CD14-positive monocyte (primary cell): Measurements from ENCODE around the gene HEXA. TPM values are rescaled to one million over a fixed set of nuclear protein-coding genes. Genes with fewer than 3 reads are reported as not detected.

Experiments
- DNase-seq, 3 donors: peaks; one replicate each; pipeline ENCODE4 v3.0.0-alpha.2; 2011 to 2022
- H2AFZ ChIP-seq: 2 replicates; pipeline ENCODE4 v1.6.0; 2012; ENCODE audit warnings: mild to moderate bottlenecking, low read depth, low read length, inconsistent platforms; ENCODE audit not compliant: insufficient read depth, poor library complexity, severe bottlenecking
- H3K27ac ChIP-seq, 2 donors: 1 replicate in 1 of 2; 2 replicates in 1 of 2; pipeline ENCODE4 v1.5.1; 2012 to 2013; ENCODE audit warnings: low read length in 2 of 2, control low read depth in 1 of 2, inconsistent platforms in 1 of 2, low read depth in 1 of 2, mild to moderate bottlenecking in 1 of 2
- H3K27me3 ChIP-seq, 2 donors: one replicate each; pipeline versions ENCODE4 v1.6.0 to v1.6.1; 2011 to 2013; ENCODE audit warnings: low read length in 2 of 2; ENCODE audit not compliant: control insufficient read depth in 2 of 2, insufficient read depth in 2 of 2
- H3K36me3 ChIP-seq, 2 donors: replicated peaks in 1 of 2; 1 replicate in 1 of 2; 2 replicates in 1 of 2; pipeline versions ENCODE4 v1.5.1 to v1.6.1; 2012 to 2013; ENCODE audit warnings: low read length in 2 of 2, control low read depth in 1 of 2, inconsistent platforms in 1 of 2, mild to moderate bottlenecking in 1 of 2; ENCODE audit not compliant: insufficient read depth in 2 of 2, control insufficient read depth in 1 of 2
- H3K4me1 ChIP-seq, 2 donors: 1 replicate in 1 of 2; 2 replicates in 1 of 2; pipeline versions ENCODE4 v1.5.1 to v1.6.1; 2012 to 2013; ENCODE audit warnings: low read length in 2 of 2, control low read depth in 1 of 2, inconsistent platforms in 1 of 2, mild to moderate bottlenecking in 1 of 2, moderate library complexity in 1 of 2; ENCODE audit not compliant: insufficient read depth in 2 of 2, control insufficient read depth in 1 of 2
- H3K4me2 ChIP-seq: replicated peaks from 2 replicates; pipeline ENCODE3; 2012; ENCODE audit warnings: low read length, moderate library complexity, mild to moderate bottlenecking; ENCODE audit not compliant: poor library complexity, severe bottlenecking; ENCODE audit errors: extremely low read depth
- H3K4me3 ChIP-seq, 3 experiments: fragments of 200-600 bp in 1 of 3; sonication (generic) in 1 of 3; replicated peaks in 1 of 3; 1 replicate in 2 of 3; 2 replicates in 1 of 3; pipeline ENCODE4 v1.5.1; 2011 to 2013; ENCODE audit warnings: low read length in 3 of 3, mild to moderate bottlenecking in 3 of 3, control low read depth in 2 of 3, low read depth in 2 of 3, inconsistent platforms in 1 of 3, moderate library complexity in 1 of 3
- H3K79me2 ChIP-seq: 2 replicates; pipeline ENCODE4 v1.6.0; 2012; ENCODE audit warnings: mild to moderate bottlenecking, control low read depth, inconsistent platforms, low read length, moderate library complexity; ENCODE audit not compliant: insufficient read depth
- H3K9ac ChIP-seq: 2 replicates; pipeline ENCODE4 v1.6.0; 2017; ENCODE audit warnings: low read length, mild to moderate bottlenecking; ENCODE audit not compliant: insufficient read depth, poor library complexity, severe bottlenecking
- H3K9me3 ChIP-seq, 2 donors: replicated peaks in 1 of 2; 1 replicate in 1 of 2; 2 replicates in 1 of 2; pipeline versions ENCODE4 v1.5.1 to v1.6.1; 2012 to 2013; ENCODE audit warnings: low read length in 2 of 2, control low read depth in 1 of 2; ENCODE audit not compliant: control insufficient read depth in 1 of 2, insufficient read depth in 1 of 2
- H4K20me1 ChIP-seq: 2 replicates; pipeline ENCODE4 v1.6.0; 2012; ENCODE audit warnings: mild to moderate bottlenecking, low read length, control low read depth, moderate library complexity; ENCODE audit not compliant: insufficient read depth
- H3K27ac Mint-ChIP-seq, 7 donors: one replicate each; pipeline ENCODE4 v1.8.0; 2020; ENCODE audit warnings: mild to moderate bottlenecking in 7 of 7, mixed read lengths in 7 of 7, moderate library complexity in 6 of 7, inconsistent platforms in 2 of 7
- H3K27me3 Mint-ChIP-seq, 3 donors: one replicate each; pipeline ENCODE4 v1.8.0; 2021 to 2022; ENCODE audit warnings: low read depth in 3 of 3, mild to moderate bottlenecking in 3 of 3, mixed read lengths in 3 of 3, moderate library complexity in 3 of 3, inconsistent platforms in 1 of 3
- H3K36me3 Mint-ChIP-seq, 2 donors: one replicate each; pipeline ENCODE4 v1.8.0; 2020; ENCODE audit warnings: mixed read lengths in 2 of 2, inconsistent platforms in 1 of 2, mild to moderate bottlenecking in 1 of 2
- H3K4me1 Mint-ChIP-seq: one replicate; pipeline ENCODE4 v1.8.0; 2020; ENCODE audit warnings: mild to moderate bottlenecking, mixed read lengths
- H3K4me3 Mint-ChIP-seq, 2 donors: one replicate each; pipeline ENCODE4 v1.8.0; 2020; ENCODE audit warnings: mild to moderate bottlenecking in 2 of 2, mixed read lengths in 2 of 2, moderate library complexity in 1 of 2
- H3K9me3 Mint-ChIP-seq, 7 donors: one replicate each; pipeline ENCODE4 v1.8.0; 2020 to 2022; ENCODE audit warnings: mixed read lengths in 7 of 7, mild to moderate bottlenecking in 6 of 7, moderate library complexity in 6 of 7, inconsistent platforms in 2 of 7
- WGBS: methylation state at CpG from one replicate; pipeline ENCODE4 v1.1.5; 2013; ENCODE audit warnings: missing lambda C conversion rate; ENCODE audit not compliant: insufficient coverage; 5-methylcytosine and 5-hydroxymethylcytosine counted together
- intact Hi-C, 2 donors: fragments of 100-400 bp; cut with micrococcal nuclease; formaldehyde crosslinking; loops; one replicate each; pipeline versions ENCODE4 v1.15.0 to v1.15.1; 2023
- polyA plus RNA-seq, 3 donors: library from polyadenylated mRNA; depleted of rRNA in 1 of 3; unstranded in 2 of 3; stranded (reverse) in 1 of 3; fragments of 300-500 nt in 2 of 3; fragments of >200 nt in 1 of 3; fragmentation: Illumina TruSeq in 2 of 3; gene quantifications; 1 replicate in 2 of 3; 2 replicates in 1 of 3; pipeline ENCODE4 v1.2.3, GENCODE V29; 2012 to 2021
- TF ChIP-seq, protein P1 (sequence below): fragments of 200-600 bp; IDR thresholded peaks from one replicate; pipeline ENCODE4 v1.8.0; 2022; ENCODE audit warnings: antibody characterized with exemption, mild to moderate bottlenecking

The HEXA gene
- polyA plus RNA-seq, 3 donors = 164 to 192 (median 186) TPM

- H3K27me3 ChIP-seq = no peaks in the 10 kb centered on the region
- Mint-ChIP-seq H3K4me1 (peaks cover 27% of the 10 kb centered on the region), H3K36me3 (peaks cover 38 to 72% of the 10 kb centered on the region in 2 donors), H3K4me3 (no peak overlapping the region), H3K27me3 (peaks cover 0 to 3% (median 0%) of the 10 kb centered on the region in 3 donors), H3K27ac (peak overlapping the region in 5 of 7 donors; percentile 21 to 65 (median 58)), H3K9me3 (no peaks in the 10 kb centered on the region)
- no peaks in the 10 kb centered on the region for H4K20me1 ChIP-seq
- H2AFZ ChIP-seq = no peak overlapping the region
- no peak overlapping the region for H3K4me2 ChIP-seq
- no peak for DNase-seq
- intact Hi-C loops = no loop called here
- no peaks in the 10 kb centered on the region for H3K9me3 ChIP-seq
- no peak overlapping the region for H3K27ac ChIP-seq
- H3K9ac ChIP-seq = no peak overlapping the region
- H3K36me3 ChIP-seq = peaks cover 40 to 55% of the 10 kb centered on the region in 2 donors
- WGBS = 100% methylated on average over 4 of the region's 6 CpGs
- TF ChIP-seq, protein P1, sequence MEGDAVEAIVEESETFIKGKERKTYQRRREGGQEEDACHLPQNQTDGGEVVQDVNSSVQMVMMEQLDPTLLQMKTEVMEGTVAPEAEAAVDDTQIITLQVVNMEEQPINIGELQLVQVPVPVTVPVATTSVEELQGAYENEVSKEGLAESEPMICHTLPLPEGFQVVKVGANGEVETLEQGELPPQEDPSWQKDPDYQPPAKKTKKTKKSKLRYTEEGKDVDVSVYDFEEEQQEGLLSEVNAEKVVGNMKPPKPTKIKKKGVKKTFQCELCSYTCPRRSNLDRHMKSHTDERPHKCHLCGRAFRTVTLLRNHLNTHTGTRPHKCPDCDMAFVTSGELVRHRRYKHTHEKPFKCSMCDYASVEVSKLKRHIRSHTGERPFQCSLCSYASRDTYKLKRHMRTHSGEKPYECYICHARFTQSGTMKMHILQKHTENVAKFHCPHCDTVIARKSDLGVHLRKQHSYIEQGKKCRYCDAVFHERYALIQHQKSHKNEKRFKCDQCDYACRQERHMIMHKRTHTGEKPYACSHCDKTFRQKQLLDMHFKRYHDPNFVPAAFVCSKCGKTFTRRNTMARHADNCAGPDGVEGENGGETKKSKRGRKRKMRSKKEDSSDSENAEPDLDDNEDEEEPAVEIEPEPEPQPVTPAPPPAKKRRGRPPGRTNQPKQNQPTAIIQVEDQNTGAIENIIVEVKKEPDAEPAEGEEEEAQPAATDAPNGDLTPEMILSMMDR = no peak
- no peaks in the 10 kb centered on the region for H3K79me2 ChIP-seq
- no peak overlapping the region for H3K4me3 ChIP-seq
- peaks cover 18 to 20% of the 10 kb centered on the region in 2 donors for H3K4me1 ChIP-seq
Measured at GRCh38 chr15:72341361-72341760, 34.5 kb downstream of the HEXA start.

DNA sequence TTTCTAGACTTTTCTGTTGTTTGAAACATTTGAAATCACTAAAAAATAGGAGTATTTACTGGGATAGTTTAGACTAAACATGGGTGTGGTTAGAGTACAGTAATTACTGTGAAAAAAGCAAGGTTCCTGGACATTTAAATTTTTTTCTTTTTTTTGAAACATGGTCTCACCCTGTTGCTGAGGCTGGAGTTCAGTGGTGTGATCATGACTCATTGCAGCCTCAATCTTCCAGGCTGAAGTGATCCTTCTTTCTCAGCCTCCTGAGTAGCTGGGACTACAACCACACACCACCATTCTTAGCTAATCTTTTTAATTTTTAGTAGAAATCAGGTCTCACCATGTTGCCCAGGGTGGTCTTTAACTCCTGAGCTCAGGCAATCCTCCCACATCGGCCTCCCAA lies 35.4 kb downstream of the HEXA start:
- Mint-ChIP-seq H3K4me1 (peaks cover 27% of the 10 kb centered on the region), H3K9me3 (no peaks in the 10 kb centered on the region), H3K27ac (peak overlapping the region in 6 of 7 donors; percentile 70 to 97 (median 96)), H3K27me3 (peaks cover 0 to 3% (median 0%) of the 10 kb centered on the region in 3 donors), H3K36me3 (peaks cover 30 to 62% of the 10 kb centered on the region in 2 donors), H3K4me3 (no peak overlapping the region)
- Histone ChIP-seq H3K36me3 (peaks cover 30 to 45% of the 10 kb centered on the region in 2 donors), H3K4me2 (no peak overlapping the region), H3K27ac (peak overlapping the region in 1 of 2 donors; percentile 79), H3K27me3 (no peaks in the 10 kb centered on the region), H3K9me3 (no peaks in the 10 kb centered on the region), H3K79me2 (no peaks in the 10 kb centered on the region), H3K9ac (no peak overlapping the region), H3K4me3 (no peak overlapping the region), H2AFZ (no peak overlapping the region), H4K20me1 (no peaks in the 10 kb centered on the region), H3K4me1 (peaks cover 18 to 20% of the 10 kb centered on the region in 2 donors)
- 100% methylated on average over 1 of the region's 1 CpG for WGBS
- intact Hi-C loops = no loop called here
- TF ChIP-seq, protein P1 = no peak
- peak in 2 of 3 donors; percentile 39 to 44 for DNase-seq
